ENCODE measurements around the gene ASF1B.

GRCh38 chr19:14081797-14082674 is 54.4 kb downstream of the ASF1B start:
- TF ChIP-seq CTCF (conservative IDR thresholded peaks at IDR 0.05; ENCODE audit: low read length) (no peak), EZH2phosphoT487 (IDR thresholded peaks at IDR 0.05; ENCODE audit: borderline replicate concordance, low read depth, low read length) (no peak)
